HepG2 (cell line): ENCODE measurements around the gene PDE9A. TPM values are rescaled to one million over a fixed set of nuclear protein-coding genes. Genes with fewer than 3 reads are reported as not detected.
A peak's percentile ranks its signal among the peaks of the same experiment; 100 is the strongest.

ENCODE experiments used
- ATAD3A ChIP-seq: sonication (generic); formaldehyde crosslinking; IDR thresholded peaks from 2 replicates; pipeline ENCODE4 v1.4.0; 2020; ENCODE audit warnings: missing genetic modification reagents
- DBP ChIP-seq: sonication (generic); formaldehyde crosslinking; IDR thresholded peaks from 2 replicates; pipeline ENCODE4 v1.4.0; 2020; ENCODE audit warnings: missing genetic modification reagents; ENCODE audit errors: not compliant biosample characterization
- ELF1 ChIP-seq: sonication (generic); formaldehyde crosslinking; IDR thresholded peaks from 2 replicates; pipeline ENCODE4 v1.4.0; 2020; ENCODE audit warnings: missing genetic modification reagents
- FLYWCH1 ChIP-seq: sonication (generic); formaldehyde crosslinking; IDR thresholded peaks from 2 replicates; pipeline ENCODE4 v1.8.1; 2023; ENCODE audit warnings: mild to moderate bottlenecking, missing genetic modification reagents
- FOSL1 ChIP-seq: sonication (generic); formaldehyde crosslinking; IDR thresholded peaks from 2 replicates; pipeline ENCODE4 v1.9.0; 2021; ENCODE audit warnings: missing genetic modification reagents, borderline replicate concordance
- FOSL2 ChIP-seq: sonication (generic); formaldehyde crosslinking; IDR thresholded peaks from 2 replicates; pipeline ENCODE4 v1.4.0; 2020; ENCODE audit warnings: missing genetic modification reagents
- FOXA3 ChIP-seq: IDR thresholded peaks from 2 replicates; pipeline ENCODE4 v1.6.1; 2016; ENCODE audit warnings: missing genetic modification reagents, missing compliant biosample characterization
- FOXC1 ChIP-seq: sonication (generic); formaldehyde crosslinking; IDR thresholded peaks from 2 replicates; pipeline ENCODE4 v1.8.0; 2022; ENCODE audit warnings: mild to moderate bottlenecking, missing genetic modification reagents, borderline replicate concordance
- FOXJ3 ChIP-seq: sonication (generic); formaldehyde crosslinking; IDR thresholded peaks from 2 replicates; pipeline ENCODE4 v1.4.0; 2020; ENCODE audit warnings: missing genetic modification reagents, mild to moderate bottlenecking, borderline replicate concordance
- HNF1B ChIP-seq: sonication (generic); formaldehyde crosslinking; IDR thresholded peaks from 2 replicates; pipeline ENCODE4 v1.5.1; 2020; ENCODE audit warnings: mild to moderate bottlenecking, moderate library complexity, missing genetic modification reagents
- ISX ChIP-seq: sonication (generic); formaldehyde crosslinking; conservative IDR thresholded peaks from 2 replicates; pipeline ENCODE4 v1.5.0; 2020; ENCODE audit warnings: missing genetic modification reagents
- LCORL ChIP-seq, 2 experiments: fragments of 450-650 bp in 1 of 2; sonication (generic) in 1 of 2; formaldehyde crosslinking in 1 of 2; IDR thresholded peaks; 2 replicates each; pipeline versions ENCODE4 v1.5.0 to v1.6.1; 2017 to 2020; ENCODE audit warnings: antibody characterized with exemption in 1 of 2, missing genetic modification reagents in 1 of 2
- MBNL3 ChIP-seq: fragments of 250-450 bp; sonication (Bioruptor Pico); conservative IDR thresholded peaks from 2 replicates; pipeline ENCODE4 v1.8.0; 2022; ENCODE audit warnings: mild to moderate bottlenecking, inconsistent platforms
- NFRKB ChIP-seq: fragments of 450-650 bp; IDR thresholded peaks from 2 replicates; pipeline ENCODE4 v1.6.1; 2017
- RFX1 ChIP-seq: fragments of 450-650 bp; IDR thresholded peaks from 2 replicates; pipeline ENCODE4 v1.6.1; 2017
- RFX3 ChIP-seq: IDR thresholded peaks from 2 replicates; pipeline ENCODE4 v1.6.1; 2016; ENCODE audit warnings: missing biosample characterization, missing genetic modification reagents
- SALL1 ChIP-seq: sonication (generic); formaldehyde crosslinking; IDR thresholded peaks from 2 replicates; pipeline ENCODE4 v1.8.0; 2022; ENCODE audit warnings: mild to moderate bottlenecking, missing genetic modification reagents
- SMAD3 ChIP-seq: sonication (generic); formaldehyde crosslinking; IDR thresholded peaks from 2 replicates; pipeline ENCODE4 v1.4.0; 2020; ENCODE audit warnings: missing genetic modification reagents
- SSRP1 ChIP-seq: IDR thresholded peaks from 2 replicates; pipeline ENCODE4 v1.6.1; 2016; ENCODE audit warnings: control low read depth
- STAT5B ChIP-seq: sonication (generic); formaldehyde crosslinking; IDR thresholded peaks from 2 replicates; pipeline ENCODE4 v1.4.0; 2020; ENCODE audit warnings: missing genetic modification reagents
- TBL1XR1 ChIP-seq: fragments of 150-350 bp; IDR thresholded peaks from 2 replicates; pipeline ENCODE4 v1.6.1; 2014; ENCODE audit warnings: borderline replicate concordance, low read length; ENCODE audit not compliant: partially characterized antibody
- ZFP91 ChIP-seq: sonication (generic); formaldehyde crosslinking; IDR thresholded peaks from 2 replicates; pipeline ENCODE4 v1.9.0; 2022; ENCODE audit warnings: missing genetic modification reagents, mild to moderate bottlenecking, borderline replicate concordance
- ZNF138 ChIP-seq: sonication (generic); formaldehyde crosslinking; IDR thresholded peaks from 2 replicates; pipeline ENCODE4 v1.5.0; 2020; ENCODE audit warnings: mild to moderate bottlenecking, low read depth, missing genetic modification reagents
- ZNF350 ChIP-seq: sonication (generic); formaldehyde crosslinking; IDR thresholded peaks from 2 replicates; pipeline ENCODE4 v1.4.0; 2020; ENCODE audit warnings: mild to moderate bottlenecking, low read depth, missing genetic modification reagents, borderline replicate concordance
- ZNF597 ChIP-seq: sonication (generic); formaldehyde crosslinking; IDR thresholded peaks from 2 replicates; pipeline ENCODE4 v1.5.0; 2020; ENCODE audit warnings: missing genetic modification reagents
- ZNF724P ChIP-seq: sonication (generic); formaldehyde crosslinking; IDR thresholded peaks from 2 replicates; pipeline ENCODE4 v1.8.0; 2022; ENCODE audit warnings: missing genetic modification reagents, borderline replicate concordance
- ZNF773 ChIP-seq: sonication (generic); formaldehyde crosslinking; IDR thresholded peaks from 2 replicates; pipeline ENCODE4 v1.4.0; 2020; ENCODE audit warnings: missing genetic modification reagents, borderline replicate concordance
- ZSCAN9 ChIP-seq: IDR thresholded peaks from 2 replicates; pipeline ENCODE4 v1.6.1; 2016; ENCODE audit warnings: borderline replicate concordance
- polyA plus RNA-seq, 8 experiments: library from polyadenylated mRNA; depleted of rRNA in 3 of 8; stranded (reverse) in 7 of 8; unstranded in 1 of 8; fragments of >200 nt; fragmentation: Illumina TruSeq in 4 of 8; extraction: Trizol in 4 of 8; gene quantifications; 2 replicates each; pipeline versions ENCODE4 v1.2.1 to v1.2.3, GENCODE V29; 2011 to 2016; ENCODE audit warnings: low read depth in 4 of 8, missing spikeins in 1 of 8, mixed read lengths in 1 of 8; ENCODE audit not compliant: insufficient read depth in 1 of 8
- total RNA-seq, 5 experiments: library from RNA; depleted of rRNA; stranded (reverse); fragments of >200 nt; fragmentation: Illumina TruSeq; extraction: Trizol; gene quantifications; 2 replicates each; pipeline ENCODE4 v1.2.3, GENCODE V29; 2016; ENCODE audit warnings: low read depth in 1 of 5

The PDE9A gene
- total and polyA plus RNA-seq, 2 of the 13 experiments (the other 11 are each of a cell fraction or from before 2014, with no cell fraction given), result 4.6 to 19.7 TPM

- no peak for TF ChIP-seq ZFP91
- TF ChIP-seq ZNF138, result no peak
- no peak for TF ChIP-seq RFX3 (CRISPR knock-in tag)
- no peak for TF ChIP-seq ISX (CRISPR knock-in tag)
- no peak for TF ChIP-seq SSRP1 (CRISPR knock-in tag)
- no peak for TF ChIP-seq ATAD3A (CRISPR knock-in tag)
- no peak for TF ChIP-seq LCORL (IDR thresholded peaks at IDR 0.05)
- TF ChIP-seq LCORL (CRISPR knock-in tag; IDR thresholded peaks at IDR 0.05), result no peak; the same call in 1 of the 2 replicates
- no peak for TF ChIP-seq ZNF773 (CRISPR knock-in tag)
- no peak for TF ChIP-seq FLYWCH1 (CRISPR knock-in tag)
- no peak for TF ChIP-seq MBNL3 (CRISPR knock-in tag)
- TF ChIP-seq SMAD3 (CRISPR knock-in tag), result no peak
- no peak for TF ChIP-seq ZNF597 (CRISPR knock-in tag)
- TF ChIP-seq NFRKB, result no peak
- TF ChIP-seq FOXA3 (CRISPR knock-in tag), result peak; percentile 54
- TF ChIP-seq TBL1XR1, result no peak
- no peak for TF ChIP-seq DBP (CRISPR knock-in tag)
- TF ChIP-seq FOSL1 (CRISPR knock-in tag), result no peak
- TF ChIP-seq FOSL2 (CRISPR knock-in tag), result peak; percentile 56
- TF ChIP-seq ZNF724P, result no peak
- TF ChIP-seq ELF1 (CRISPR knock-in tag), result peak; percentile 74
- peak; percentile 77 for TF ChIP-seq HNF1B (CRISPR knock-in tag)
- TF ChIP-seq RFX1, result no peak
- no peak for TF ChIP-seq FOXC1 (CRISPR knock-in tag)
- no peak for TF ChIP-seq STAT5B
- no peak for TF ChIP-seq ZSCAN9 (CRISPR knock-in tag)
- no peak for TF ChIP-seq FOXJ3 (CRISPR knock-in tag)
- TF ChIP-seq SALL1 (CRISPR knock-in tag), result peak; percentile 68
- TF ChIP-seq ZNF350 (CRISPR knock-in tag), result no peak
These were observed 71.0 kb downstream of the PDE9A start (continued) for GRCh38 chr21:42724226-42724920.
